Stimulated activated CD8-positive, alpha-beta memory T cell treated with anti-CD3 and anti-CD28 coated beads, Interleukin-4, amount 100 ng/mL, for 4 hours (primary cell): ENCODE measurements around the gene NCOA3.

ENCODE experiments used
- DNase-seq, 2 donors: peaks; one replicate each; pipeline ENCODE4 v3.0.0-alpha.2; 2020; ENCODE audit warnings: low read depth in 2 of 2, low spot score in 1 of 2

Gene NCOA3

DNA sequence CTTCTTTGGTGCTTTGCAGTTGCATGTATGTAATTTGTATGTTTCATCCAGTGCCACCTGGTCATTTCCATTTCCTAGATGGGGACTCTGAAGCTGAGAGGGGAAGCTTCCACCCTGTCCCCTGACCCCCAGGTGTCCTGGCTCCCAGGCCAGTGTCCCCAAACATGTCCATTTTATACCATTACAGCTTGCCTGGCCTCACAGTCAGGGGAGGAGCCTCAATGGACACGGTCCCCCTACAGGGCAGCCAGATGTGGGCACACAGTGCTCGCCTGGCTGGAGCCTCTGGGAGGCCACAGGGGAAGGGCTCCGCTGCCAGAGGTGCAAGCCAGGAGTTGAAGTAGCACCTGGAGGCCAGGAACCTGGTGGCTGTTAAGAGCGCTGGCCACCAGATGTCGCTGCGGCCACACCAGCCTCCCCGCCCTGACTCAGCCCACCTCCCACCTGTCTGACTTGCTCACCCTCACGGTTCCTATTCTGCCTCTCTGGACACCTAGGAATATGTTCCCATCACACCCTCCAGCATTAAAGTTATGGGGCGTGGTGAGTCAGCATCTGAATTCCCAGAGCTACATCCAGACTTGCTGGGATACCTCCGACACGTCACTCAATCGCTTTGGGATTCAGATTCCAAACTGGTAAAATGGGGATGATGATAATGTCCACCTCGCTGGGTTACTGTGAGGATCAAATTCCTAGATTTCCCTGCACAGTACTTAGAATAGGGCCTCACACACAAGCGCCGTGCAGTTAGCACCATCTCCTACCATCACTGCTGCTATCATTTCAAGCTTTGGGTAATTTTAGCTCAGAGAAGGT lies 176.2 kb downstream of the NCOA3 start:
- peak; percentile 28 to 32 for DNase-seq

DNA sequence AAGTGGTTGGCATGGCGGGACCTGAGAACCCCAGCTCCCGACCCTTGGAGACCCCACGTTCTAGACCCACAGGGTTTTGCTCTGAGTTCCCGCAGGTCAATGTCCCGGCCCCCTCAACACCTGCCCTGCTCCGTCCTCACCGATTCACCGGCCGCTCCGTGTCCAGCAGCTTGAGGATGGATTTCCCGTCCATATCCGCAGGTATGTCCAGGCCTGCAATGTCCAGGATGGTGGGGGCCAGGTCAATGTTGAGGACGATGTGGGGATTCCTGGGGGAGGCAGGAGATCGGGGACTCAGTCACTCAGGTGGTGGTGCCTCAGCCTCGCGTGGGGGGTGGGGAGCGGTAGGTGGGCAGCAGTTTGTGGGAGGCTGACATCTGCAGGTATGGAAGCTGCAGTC lies 176.8 kb downstream of the NCOA3 start:
- DNase-seq, result no peak

DNA sequence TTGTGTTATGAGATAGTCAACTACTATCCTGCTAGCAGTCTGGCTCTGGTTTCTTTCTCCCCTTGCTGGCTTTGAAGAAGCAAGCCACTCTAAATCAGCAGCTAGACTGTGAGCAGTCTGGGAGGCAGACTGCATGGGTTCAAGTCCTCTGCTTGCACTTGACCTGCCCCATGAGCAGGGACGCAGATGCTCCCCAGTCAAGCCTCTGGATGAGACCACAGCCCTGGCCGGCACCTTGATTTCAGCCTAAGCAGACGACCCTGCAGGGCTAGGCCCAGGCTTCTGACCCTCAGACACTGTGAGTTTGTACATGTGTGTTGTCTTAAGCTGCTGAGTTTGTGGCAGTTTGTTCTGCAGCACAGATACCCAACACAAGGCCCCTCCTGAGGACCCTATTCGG lies 177.8 kb downstream of the NCOA3 start:
- no peak for DNase-seq

DNA sequence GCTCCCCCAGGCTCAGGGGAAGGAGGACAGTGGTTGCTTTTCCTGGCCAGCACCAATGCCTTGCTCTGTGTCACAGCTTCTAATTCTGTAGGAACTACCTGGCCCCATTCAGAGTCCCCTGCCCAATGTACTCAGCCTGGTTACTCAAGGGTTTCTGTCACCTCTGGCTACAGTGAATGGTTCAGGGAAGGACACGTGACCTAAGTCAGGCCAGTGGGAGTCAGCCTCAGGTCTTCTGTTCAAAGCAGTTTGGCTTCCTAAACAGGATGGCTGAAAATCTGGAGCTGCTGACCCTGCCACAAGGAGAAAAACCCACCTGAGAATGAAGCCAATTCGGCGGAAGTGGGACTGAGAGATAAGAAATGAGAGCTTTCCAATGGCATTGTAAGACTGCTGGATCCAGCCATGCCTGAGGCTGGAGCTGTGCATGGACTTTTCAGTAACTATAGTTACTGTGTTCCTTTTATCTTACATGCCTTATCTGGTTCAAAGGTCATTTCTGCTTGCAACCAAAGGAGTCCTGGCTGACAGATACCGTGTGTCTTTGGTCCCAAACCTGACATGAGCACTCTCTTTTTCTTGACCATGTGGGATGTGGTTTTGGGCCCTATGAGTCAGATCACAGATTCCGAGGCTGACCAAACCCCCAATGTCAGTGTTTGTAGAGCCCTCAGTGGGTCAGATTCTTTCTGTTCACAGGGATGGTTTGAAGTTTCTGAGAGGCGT lies 179.3 kb downstream of the NCOA3 start:
- no peak for DNase-seq

DNA sequence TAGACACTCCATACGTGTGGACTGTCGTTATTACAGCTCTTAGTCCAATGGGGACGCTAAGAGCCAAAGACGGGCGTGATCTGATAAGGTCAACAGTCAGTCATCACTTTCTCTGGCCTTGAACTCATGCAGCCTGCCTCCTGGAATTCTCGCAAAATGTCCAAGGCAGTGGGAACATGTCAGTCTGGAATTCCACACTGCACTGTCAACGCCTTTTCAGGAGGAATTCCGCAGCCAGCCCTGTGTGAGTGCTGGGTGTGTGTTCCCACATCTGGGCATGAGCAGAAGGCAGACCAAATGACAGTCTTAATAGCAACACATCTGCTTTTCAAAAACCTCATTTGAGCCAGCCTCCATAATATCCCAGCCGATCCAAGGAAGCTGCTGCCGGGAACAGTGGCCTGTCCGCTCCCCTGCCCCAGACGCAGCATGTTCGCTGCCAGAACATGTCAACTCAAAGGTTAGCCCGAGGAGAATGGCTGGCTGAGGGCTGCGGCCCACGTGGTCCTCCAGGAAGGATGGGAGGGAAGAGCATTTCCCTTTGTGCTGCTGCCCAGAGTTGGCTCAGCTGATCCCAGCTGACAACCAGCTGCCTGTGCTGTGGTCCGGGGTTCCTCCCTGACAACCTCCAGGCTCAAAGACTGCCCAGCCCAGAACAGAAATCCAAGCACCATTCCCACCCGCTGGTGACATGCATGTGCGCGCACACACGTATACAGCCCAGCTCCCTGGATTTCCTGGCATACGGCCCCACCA lies 180.5 kb downstream of the NCOA3 start:
- DNase-seq, result no peak

DNA sequence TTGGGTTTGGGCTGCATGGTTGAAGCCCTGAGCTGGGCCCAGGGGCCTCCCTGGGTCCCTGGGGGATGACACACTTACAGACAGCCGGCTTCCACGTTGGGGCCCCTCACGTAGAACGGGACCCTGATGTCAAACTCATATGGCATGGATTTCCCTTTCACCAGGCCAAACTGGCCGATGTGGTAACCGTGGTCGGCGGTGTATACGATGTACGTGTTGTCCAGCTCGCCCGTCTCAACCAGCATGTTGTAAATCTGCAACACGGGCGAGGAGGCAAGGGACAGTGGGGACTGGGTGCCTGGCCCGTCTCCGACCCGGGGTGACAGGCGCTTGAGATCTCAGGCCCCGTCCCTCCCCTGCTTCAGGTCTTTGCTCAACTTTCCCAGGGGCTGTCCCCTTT lies 181.2 kb downstream of the NCOA3 start:
- no peak for DNase-seq

DNA sequence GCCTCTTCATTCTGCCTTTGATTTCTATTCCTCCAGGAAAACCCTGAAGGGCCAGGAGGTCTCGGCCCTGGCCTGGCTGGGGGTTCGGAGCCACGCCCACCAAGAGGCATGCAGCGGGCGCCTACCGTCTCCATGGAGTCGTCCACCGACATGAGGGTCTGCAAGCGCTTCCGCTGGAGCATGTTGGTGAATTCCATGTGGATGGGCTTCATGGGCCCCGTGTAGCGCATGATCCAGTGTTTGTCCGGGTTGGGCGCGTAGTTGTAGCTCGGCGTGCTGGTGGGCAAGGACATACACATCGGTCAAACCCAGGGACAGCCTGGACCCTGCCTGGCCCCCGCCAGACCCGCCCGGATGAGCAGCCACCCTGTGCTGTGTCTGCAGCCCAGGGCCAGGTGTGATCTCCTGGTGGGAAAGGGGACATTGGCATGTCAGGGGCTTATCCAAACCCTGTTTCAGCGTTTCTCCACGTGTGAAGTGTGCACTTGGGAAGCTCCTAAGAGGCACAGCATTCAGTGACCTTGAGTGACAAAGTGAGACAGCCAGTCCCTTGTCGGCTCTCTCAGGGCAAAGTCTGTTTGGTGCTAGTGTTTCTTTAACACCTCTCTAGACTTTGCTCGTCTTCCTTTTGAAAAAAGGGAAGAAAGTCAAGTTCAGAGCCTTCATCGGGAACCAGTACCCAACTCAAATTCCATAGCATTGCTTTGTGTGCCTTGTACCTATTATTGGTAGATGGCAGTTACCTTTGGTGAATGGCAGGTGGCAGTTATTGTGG lies 182.8 kb downstream of the NCOA3 start:
- DNase-seq, result no peak

DNA sequence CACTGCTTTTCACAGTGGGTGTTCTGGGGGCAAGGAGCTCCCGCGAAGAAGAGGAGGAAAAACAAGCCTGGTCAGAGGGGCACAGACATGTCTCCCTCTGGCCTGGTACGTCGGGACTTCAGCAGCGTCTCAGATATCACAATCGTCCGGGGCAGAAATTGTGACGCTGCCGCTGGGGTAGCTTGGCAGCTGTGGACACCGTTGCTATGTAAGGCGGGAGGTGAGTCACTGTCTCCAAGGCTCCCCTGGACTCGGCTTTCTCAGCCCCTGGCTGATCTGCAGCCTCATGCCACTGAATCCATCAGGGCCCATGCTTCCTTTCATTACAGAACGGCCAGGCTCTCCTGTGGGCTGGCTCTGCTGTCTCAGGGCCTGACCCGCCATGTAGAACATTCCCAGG lies 184.9 kb downstream of the NCOA3 start:
- DNase-seq, result no peak

DNA sequence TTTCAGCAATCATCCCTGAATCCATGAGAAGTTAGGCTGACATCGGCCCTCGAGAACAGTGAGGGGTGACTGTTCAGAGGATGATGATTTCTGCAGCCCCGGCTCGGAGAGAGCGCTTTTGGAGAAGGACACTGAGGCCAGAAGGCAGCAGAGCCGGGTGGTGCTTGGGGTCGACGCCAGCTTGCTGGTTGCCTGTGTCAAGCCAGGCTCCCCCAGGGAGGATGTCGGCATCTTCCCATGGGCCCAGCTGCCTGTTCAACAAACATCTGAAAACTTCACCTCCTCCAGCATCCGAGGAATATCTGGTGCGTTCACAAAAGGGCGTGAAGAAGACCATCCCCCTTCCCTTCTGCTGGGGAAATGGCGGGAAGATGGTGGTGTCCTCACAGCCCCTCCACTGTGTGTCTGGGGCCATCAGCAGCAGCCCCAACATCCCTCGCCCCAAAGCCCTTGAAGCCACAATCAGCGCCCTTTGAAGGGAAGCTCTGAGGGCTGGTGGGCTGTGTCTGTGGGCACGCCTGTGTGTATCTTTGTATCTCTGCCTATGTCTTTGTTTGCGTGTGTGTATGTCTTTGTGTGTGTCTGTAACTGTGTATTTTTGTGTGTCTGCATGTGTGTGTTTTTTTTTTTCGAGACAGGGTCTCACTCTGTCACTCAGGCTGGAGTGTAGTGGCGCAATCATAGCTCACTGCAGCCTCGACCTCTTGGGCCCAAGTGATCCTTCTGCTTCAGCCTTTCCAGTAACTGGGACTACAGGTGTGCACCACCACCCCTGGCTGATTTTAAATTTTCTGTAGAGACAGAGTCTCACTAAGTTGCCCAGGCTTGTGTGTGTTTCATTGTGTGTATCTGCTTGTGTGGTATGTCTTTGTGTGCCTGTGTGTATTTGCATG lies 185.7 kb downstream of the NCOA3 start:
- no peak for DNase-seq

DNA sequence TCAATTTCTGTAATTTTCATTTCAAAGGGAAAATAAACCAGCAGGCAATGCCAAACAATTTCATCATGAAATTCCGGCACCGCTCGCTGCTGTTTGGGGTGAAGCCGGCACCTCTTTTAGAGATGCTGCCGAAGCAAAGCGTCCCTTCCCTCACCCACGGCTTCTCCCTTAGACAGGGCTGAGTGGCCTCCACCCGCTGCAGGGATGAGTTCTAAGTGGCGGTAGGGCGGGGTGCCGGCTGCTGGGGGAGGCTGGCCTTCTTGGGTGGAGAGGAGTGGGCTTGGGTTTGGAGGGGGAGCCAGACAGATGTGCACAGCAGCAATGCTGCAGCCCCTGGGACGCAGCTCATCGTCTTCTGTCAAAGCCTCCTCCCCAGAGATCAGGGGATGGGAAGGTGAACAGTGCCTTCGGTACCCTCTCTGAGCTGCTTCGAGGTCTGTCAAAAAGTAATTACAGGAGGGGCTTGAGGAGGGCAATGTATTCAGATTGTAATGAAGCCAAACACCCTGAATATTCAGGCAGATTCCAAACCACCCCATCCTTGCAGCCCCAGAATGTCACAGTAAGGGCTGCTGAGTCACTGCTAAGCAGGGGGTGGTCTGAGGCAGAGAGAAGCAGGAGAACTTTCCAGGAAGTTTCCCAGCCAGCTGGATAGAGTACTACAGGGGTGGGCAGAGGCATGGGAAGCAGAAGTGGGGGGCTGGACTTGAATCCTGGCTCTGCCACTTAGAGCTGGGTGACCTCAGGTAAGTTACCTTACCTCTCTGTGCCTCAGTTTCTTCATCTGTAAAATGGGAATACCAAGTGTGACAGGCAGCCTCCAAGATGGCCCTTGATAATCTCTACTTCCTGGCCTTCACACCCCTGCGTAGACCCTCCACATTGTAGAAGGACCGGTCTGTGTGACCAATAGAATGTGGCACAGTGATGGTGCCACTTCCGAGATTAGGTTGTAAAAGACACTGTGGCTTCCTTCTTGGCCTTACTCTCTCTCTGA lies 187.0 kb downstream of the NCOA3 start:
- no peak for DNase-seq

DNA sequence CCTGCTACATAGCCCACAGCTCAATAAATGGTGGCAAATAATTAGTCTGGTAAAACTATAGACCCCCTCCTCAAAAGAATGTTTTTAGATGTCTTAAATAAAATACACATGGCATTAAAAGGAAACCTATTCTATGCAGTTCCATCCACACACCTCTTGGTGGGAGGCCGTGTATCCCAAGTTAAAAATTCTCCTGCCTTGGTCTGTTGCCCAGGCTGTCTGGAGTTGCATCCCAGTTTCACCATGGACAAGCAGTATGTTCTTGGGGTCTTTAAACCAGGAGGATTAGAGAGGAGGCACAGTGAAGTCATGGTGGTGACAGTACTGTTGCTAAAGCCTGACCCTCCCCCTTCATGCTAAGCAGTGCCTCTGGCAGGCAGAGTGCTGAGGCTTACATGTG lies 188.0 kb downstream of the NCOA3 start:
- no peak for DNase-seq

DNA sequence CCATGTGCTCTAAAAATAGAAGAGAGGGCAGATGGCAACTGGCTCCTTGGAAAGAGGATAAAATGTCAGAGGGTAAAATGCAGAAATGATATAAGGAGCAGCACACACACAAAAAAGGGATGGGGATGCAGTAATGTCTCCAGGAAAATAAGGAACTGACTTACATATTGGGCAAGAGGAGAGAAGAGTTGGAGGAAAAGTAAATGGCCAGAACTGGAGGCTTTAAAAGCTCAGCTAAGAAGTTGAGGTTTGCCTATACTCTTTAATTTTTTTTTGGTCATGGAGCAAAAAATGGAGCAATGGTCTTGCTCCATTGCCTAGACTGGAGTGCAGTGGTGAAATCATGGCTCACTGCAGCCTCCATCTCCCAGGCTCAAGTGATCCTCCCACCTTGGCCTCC lies 189.9 kb downstream of the NCOA3 start:
- DNase-seq, result no peak

DNA sequence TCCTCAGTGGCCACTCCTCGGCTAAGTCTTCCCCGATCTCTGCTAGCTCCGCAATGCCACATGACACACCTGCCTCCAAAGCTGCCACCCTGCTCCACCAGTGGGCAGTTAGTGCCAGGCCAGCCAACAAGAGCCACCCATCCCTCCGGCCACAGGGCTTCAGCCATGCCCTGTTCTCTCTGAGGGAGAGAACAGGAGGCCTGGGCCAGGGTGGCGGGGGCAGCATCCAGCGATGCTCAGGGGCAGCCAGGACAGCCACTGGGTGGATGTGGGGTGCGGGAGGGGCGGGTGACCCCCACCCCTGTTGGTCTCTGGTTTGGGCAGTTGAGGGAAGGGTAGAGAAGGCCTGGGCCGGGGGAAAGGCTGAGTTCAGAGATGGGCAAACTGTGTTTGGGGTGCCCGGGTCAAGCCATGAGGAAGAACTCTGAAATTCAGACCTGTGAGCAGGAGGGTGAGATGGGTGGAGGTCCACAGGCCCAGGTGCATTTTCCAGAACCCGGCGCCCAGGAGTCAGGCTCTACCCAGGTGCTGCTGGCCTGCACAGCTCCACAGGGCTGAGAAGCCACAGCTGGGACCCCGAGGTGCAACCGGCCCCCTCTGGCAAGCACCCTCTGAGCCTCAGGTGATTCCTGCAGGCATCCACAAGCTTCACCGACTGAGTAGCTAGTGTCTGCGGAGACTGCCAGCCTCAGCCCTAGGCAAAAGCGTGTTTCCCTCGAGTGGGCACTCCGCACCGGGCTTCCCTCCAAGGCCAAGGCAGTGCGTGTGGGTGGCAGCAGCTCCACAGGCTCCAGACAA lies 192.5 kb downstream of the NCOA3 start:
- DNase-seq, result no peak

DNA sequence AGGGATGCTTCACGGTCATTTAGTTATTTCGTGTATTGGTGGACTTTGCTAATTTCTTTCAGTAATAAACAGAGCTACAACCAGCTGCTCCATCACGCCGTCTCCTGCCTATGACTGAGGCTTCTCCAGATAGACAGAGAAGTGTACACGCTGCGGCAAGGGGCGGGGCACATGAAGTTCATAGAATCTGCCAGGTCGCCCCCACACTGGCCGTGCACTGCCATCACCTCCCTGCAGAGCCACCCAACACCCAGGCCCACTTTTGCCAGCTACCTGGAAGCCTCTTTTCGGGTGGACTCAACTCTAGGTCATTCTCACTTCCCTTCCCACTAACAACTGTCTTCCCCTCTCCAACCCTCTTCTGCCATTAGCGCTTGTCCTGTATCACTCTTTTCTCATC lies 195.2 kb downstream of the NCOA3 start:
- no peak for DNase-seq

DNA sequence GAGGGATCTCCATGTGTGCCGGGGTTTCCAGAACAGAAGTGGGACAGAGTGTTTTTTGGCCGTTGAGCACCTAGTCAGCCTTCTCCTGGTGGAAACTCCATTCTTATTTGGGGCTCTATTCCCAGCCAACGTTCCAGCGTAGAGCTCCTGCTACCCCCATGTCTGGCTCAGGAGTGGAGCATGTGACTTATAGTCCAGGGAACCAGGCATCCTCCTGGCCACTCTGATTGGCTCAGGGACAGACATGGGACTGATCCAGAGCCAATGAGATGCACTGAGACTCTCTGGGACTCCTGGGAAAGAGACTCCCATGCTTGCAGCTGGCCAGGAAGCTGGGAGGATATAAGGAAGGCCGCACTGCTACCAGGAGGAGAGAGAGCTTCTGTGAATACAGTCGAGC lies 196.5 kb downstream of the NCOA3 start:
- DNase-seq, result no peak

DNA sequence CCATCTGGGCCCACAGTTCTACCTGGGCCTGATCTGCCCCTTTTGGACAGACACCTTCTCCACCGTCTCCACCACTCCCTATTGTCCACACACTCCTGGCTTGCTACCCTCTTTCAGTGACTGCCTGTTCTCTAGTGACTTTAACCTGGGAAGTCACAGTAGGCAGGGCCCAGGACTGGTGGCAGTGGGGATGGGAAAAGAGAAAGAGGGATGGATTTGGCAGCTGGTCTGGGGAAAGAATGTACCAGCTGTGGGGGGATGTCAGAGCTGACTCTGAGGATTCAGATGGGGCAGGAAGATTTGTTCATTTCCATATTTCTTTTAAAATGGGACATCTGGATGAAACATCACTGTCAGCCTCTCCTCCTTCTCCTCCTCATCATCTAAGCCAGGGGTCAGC lies 198.1 kb downstream of the NCOA3 start:
- DNase-seq, result no peak

DNA sequence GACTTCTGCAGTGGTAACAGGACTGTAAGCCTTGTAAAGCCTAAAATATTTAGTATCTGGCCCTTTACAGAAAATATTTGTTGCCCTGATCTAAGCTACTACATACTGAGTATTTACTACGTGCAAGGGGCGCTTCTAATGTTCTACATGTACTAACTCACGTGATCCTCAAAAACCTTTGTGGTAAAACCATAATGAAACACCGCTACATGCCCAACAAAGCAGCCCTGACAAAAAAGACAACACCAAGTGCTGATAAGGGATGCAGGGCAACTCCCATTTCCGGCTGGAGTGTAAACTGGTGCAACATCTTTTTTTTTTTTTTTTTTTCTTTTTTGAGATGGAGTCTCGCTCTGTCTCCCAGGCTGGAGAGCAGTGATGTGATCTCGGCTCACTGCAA lies 198.6 kb downstream of the NCOA3 start:
- DNase-seq, result no peak

DNA sequence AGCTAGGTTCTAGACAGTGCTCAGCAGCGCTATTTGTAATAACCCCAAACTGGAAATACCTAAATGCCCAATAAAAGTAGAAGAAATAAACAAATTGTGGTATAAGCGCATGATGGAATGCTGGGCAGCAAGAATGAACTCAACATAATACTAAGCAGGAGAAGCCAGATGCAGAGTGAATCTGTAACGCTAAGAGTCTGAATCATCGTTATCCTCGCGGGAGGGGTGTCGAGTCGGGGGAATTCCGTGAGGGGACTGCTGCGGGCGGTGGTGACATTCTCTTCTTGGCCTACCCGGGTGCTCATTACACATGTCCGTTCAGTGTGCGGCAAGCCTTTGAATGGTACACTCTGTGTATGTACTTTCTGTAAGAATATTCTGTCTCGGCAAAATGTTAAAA lies 199.9 kb downstream of the NCOA3 start:
- DNase-seq, result no peak
